T follicular helper cell (primary cell): ENCODE measurements around the gene HOXA13.

Source experiments
- DNase-seq: peaks from one replicate; pipeline ENCODE4 v3.0.0-alpha.2; 2020; ENCODE audit warnings: low read depth

The HOXA13 gene

GRCh38 chr7:27148031-27148755, 51.7 kb downstream of the HOXA13 start:
- no peak for DNase-seq

GRCh38 chr7:27147199-27148030, 52.5 kb downstream of the HOXA13 start, which contains the start of gene HOXA6:
Gene HOXA6, minus strand, starts transcription at chr7:27147774. Its CDS starts 25 bp downstream, at chr7:27147749.
- DNase-seq = no peak

- DNase-seq = no peak
These were observed 53.2 kb downstream of the HOXA13 start for GRCh38 chr7:27146491-27147198.

- DNase-seq = no peak
These were observed 53.9 kb downstream of the HOXA13 start for GRCh38 chr7:27145914-27146412.

GRCh38 chr7:27145165-27145913, 54.6 kb downstream of the HOXA13 start:
- DNase-seq = no peak

GRCh38 chr7:27144781-27145164, 55.1 kb downstream of the HOXA13 start:
- DNase-seq = no peak
